Keratinocyte (primary cell): Measurements from ENCODE around the gene AVPR2. TPM values are rescaled to one million over a fixed set of nuclear protein-coding genes. Genes with fewer than 3 reads are reported as not detected.

Source experiments
- DNase-seq: peaks from one replicate; pipeline ENCODE4 v3.0.0-alpha.2; 2011; ENCODE audit warnings: low read depth, missing footprints, low spot score
- FAIRE-seq: peaks from 2 replicates; lab custom pipeline; 2011; peaks lifted over from hg19 to GRCh38; lab: Jason Lieb, UNC
- H2AFZ ChIP-seq: 2 replicates; pipeline ENCODE4 v1.6.0; 2012; ENCODE audit warnings: low read length, control low read depth, inconsistent platforms; ENCODE audit not compliant: control insufficient read depth
- H3K27ac ChIP-seq: 2 replicates; pipeline ENCODE4 v1.5.1; 2011; ENCODE audit warnings: low read length; ENCODE audit not compliant: control insufficient read depth, insufficient read depth
- H3K27me3 ChIP-seq: 3 replicates; pipeline ENCODE4 v1.6.0; 2011; ENCODE audit warnings: low read length; ENCODE audit not compliant: control insufficient read depth, insufficient read depth; ENCODE audit errors: extremely low read depth
- H3K36me3 ChIP-seq, 2 experiments: 2 replicates in 1 of 2; 3 replicates in 1 of 2; pipeline ENCODE4 v1.5.1; 2011; ENCODE audit warnings: low read length in 2 of 2, mild to moderate bottlenecking in 1 of 2; ENCODE audit not compliant: control insufficient read depth in 2 of 2, insufficient read depth in 2 of 2; ENCODE audit errors: extremely low read depth in 1 of 2
- H3K4me1 ChIP-seq: 3 replicates; pipeline ENCODE4 v1.5.1; 2011; ENCODE audit warnings: low read length; ENCODE audit not compliant: control insufficient read depth, insufficient read depth; ENCODE audit errors: extremely low read depth
- H3K4me2 ChIP-seq: 3 replicates; pipeline ENCODE4 v1.6.0; 2011; ENCODE audit warnings: low read depth, low read length; ENCODE audit not compliant: control insufficient read depth, insufficient read depth; ENCODE audit errors: extremely low read depth
- H3K4me3 ChIP-seq, 3 experiments: fragments of 200-600 bp in 1 of 3; sonication (generic) in 1 of 3; 2 replicates in 2 of 3; 3 replicates in 1 of 3; pipeline ENCODE4 v1.5.1; 2011 to 2016; ENCODE audit warnings: low read length in 3 of 3, mild to moderate bottlenecking in 3 of 3, control low read depth in 2 of 3, inconsistent platforms in 1 of 3, low read depth in 1 of 3, mixed read lengths in 1 of 3, mixed run types in 1 of 3, moderate library complexity in 1 of 3; ENCODE audit not compliant: control insufficient read depth in 2 of 3, insufficient read depth in 2 of 3; ENCODE audit errors: extremely low read depth in 1 of 3
- H3K79me2 ChIP-seq: 2 replicates; pipeline ENCODE4 v1.6.0; 2012; ENCODE audit warnings: low read length; ENCODE audit not compliant: control insufficient read depth, insufficient read depth
- H3K9ac ChIP-seq: 3 replicates; pipeline ENCODE4 v1.6.0; 2011; ENCODE audit warnings: low read length; ENCODE audit not compliant: control insufficient read depth, insufficient read depth; ENCODE audit errors: extremely low read depth
- H3K9me1 ChIP-seq: 3 replicates; pipeline ENCODE4 v1.6.0; 2011; ENCODE audit warnings: low read length; ENCODE audit not compliant: control insufficient read depth, insufficient read depth; ENCODE audit errors: extremely low read depth
- H3K9me3 ChIP-seq: 2 replicates; pipeline ENCODE4 v1.5.1; 2012; ENCODE audit warnings: low read depth, low read length; ENCODE audit not compliant: control insufficient read depth
- H4K20me1 ChIP-seq: 3 replicates; pipeline ENCODE4 v1.6.0; 2011; ENCODE audit warnings: low read length; ENCODE audit not compliant: control insufficient read depth, insufficient read depth; ENCODE audit errors: extremely low read depth
- EZH2 ChIP-seq: IDR thresholded peaks from one replicate; pipeline ENCODE4 v1.6.1; 2012; ENCODE audit warnings: inconsistent platforms, mild to moderate bottlenecking, low read length, moderate library complexity
- dilution Hi-C: fragments of 300-500 bp; cut with MboI; formaldehyde crosslinking; loops from one replicate; pipeline ENCODE4 v1.7.0; 2020; ENCODE audit warnings: low sequenced_read_pairs; ENCODE audit not compliant: extremely low pct_ligation_motif_present
- polyA plus RNA-seq, 5 experiments: library from polyadenylated mRNA; depleted of rRNA in 3 of 5; stranded (reverse) in 3 of 5; stranded (forward) in 1 of 5; unstranded in 1 of 5; fragments of >200 nt; gene quantifications; 1 replicate in 1 of 5; 2 replicates in 3 of 5; 3 replicates in 1 of 5; pipeline versions ENCODE4 v1.2.1 to v1.2.3, GENCODE V29; 2011 to 2012; ENCODE audit warnings: missing spikeins in 2 of 5, low read depth in 1 of 5, low replicate concordance in 1 of 5
- TF ChIP-seq, protein P1 (sequence below), 3 experiments: IDR thresholded peaks in 1 of 3; conservative IDR thresholded peaks in 1 of 3; optimal IDR thresholded peaks in 1 of 3; 2 replicates in 2 of 3; 3 replicates in 1 of 3; pipeline versions ENCODE3 to v1.5.1; 2011; ENCODE audit warnings: low read length in 3 of 3, mild to moderate bottlenecking in 3 of 3, moderate library complexity in 2 of 3, control low read depth in 1 of 3, inconsistent platforms in 1 of 3; ENCODE audit not compliant: insufficient read depth in 2 of 3; ENCODE audit errors: extremely low read depth in 1 of 3

The AVPR2 gene
- polyA plus RNA-seq, 1 donor (not counting 4 experiments of a cell fraction or from before 2014, with no cell fraction given) = not detected

DNA sequence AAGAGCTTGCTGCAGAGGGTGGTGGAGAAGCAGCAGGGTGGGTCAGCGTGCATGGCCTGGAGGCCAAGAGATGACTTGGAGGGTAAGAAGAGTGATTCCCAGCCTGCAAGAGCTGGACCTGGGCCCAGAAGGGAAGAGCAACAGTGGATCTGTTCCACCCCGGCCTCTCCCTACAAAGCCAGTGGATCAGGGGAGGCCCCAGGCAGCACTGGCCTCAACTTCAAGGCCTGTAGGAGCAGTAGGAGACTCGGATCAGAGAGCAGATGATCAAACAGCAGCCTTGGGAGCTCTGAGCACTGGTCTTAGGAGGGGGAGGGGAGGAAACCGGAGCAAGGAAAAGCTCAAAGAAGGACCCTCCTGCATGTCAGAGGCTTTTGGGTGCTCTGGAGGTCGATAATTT, 26.1 kb upstream of the AVPR2 start:
- peaks cover 26% of the 10 kb centered on the region for H3K27me3 ChIP-seq
- no peaks in the 10 kb centered on the region for H3K9me1 ChIP-seq
- H3K9ac ChIP-seq = no peak overlapping the region
- H3K9me3 ChIP-seq = no peaks in the 10 kb centered on the region
- TF ChIP-seq, protein P1, sequence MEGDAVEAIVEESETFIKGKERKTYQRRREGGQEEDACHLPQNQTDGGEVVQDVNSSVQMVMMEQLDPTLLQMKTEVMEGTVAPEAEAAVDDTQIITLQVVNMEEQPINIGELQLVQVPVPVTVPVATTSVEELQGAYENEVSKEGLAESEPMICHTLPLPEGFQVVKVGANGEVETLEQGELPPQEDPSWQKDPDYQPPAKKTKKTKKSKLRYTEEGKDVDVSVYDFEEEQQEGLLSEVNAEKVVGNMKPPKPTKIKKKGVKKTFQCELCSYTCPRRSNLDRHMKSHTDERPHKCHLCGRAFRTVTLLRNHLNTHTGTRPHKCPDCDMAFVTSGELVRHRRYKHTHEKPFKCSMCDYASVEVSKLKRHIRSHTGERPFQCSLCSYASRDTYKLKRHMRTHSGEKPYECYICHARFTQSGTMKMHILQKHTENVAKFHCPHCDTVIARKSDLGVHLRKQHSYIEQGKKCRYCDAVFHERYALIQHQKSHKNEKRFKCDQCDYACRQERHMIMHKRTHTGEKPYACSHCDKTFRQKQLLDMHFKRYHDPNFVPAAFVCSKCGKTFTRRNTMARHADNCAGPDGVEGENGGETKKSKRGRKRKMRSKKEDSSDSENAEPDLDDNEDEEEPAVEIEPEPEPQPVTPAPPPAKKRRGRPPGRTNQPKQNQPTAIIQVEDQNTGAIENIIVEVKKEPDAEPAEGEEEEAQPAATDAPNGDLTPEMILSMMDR (optimal IDR thresholded peaks at IDR 0.05 in 1 of 3, IDR thresholded peaks at IDR 0.05 in 1 of 3, conservative IDR thresholded peaks at IDR 0.05 in 1 of 3; ENCODE audit: extremely low read depth in 1 of 3, insufficient read depth in 2 of 3, low read length in 3 of 3) = no peak
- TF ChIP-seq EZH2 = no peak
- FAIRE-seq = no peak
- H3K79me2 ChIP-seq = no peaks in the 10 kb centered on the region
- dilution Hi-C loops = no loop called here
- peaks cover 3% of the 10 kb centered on the region for H3K4me1 ChIP-seq
- no peak overlapping the region for H3K4me3 ChIP-seq
- DNase-seq = no peak
- no peak overlapping the region for H2AFZ ChIP-seq
- no peak overlapping the region for H3K4me2 ChIP-seq
- peaks cover 6% of the 10 kb centered on the region for H4K20me1 ChIP-seq
- peaks cover 0 to 4% of the 10 kb centered on the region in 2 experiments for H3K36me3 ChIP-seq
- H3K27ac ChIP-seq = no peak overlapping the region

DNA sequence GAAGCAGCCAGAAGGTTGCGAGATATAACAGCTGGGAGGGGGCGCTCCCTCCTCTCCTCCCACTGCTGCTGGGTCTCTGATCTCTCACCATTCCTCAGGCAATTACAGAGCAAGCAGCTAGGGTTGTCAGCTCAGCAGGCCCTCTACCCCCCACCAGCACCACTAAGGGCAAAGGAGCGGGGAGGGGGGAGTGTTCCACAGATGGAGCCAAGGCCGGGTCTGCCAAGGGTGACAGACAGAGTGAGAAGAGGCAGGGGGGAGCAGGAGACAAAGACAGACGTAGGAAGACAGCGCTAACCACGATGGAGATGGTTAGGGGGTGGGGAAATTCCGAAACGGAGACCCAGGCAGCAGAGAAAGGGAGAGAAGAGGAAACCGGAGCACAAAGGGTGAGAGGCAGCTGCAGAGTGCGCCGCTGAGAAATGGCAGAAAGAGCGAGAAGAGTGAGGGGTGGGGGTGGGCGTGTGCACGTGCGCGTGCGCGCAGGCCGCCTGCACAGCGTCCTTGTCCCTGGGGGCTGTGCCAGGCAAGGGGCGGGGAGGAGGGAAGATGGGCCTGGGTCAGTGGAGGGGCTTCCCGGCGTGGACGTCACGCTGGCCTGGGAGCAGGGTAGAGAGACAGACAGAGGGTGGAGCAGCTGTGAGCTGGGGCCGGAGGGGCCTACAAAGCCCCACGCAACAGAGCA, 25.4 kb upstream of the AVPR2 start:
- DNase-seq (no peak), FAIRE-seq (no peak)
- TF ChIP-seq, protein P1 (optimal IDR thresholded peaks at IDR 0.05 in 1 of 3, IDR thresholded peaks at IDR 0.05 in 1 of 3, conservative IDR thresholded peaks at IDR 0.05 in 1 of 3; ENCODE audit: extremely low read depth in 1 of 3, insufficient read depth in 2 of 3, low read length in 3 of 3) = no peak
- no peak for TF ChIP-seq EZH2
- Histone ChIP-seq H3K4me2 (no peak overlapping the region), H4K20me1 (peaks cover 6% of the 10 kb centered on the region), H3K9me3 (no peaks in the 10 kb centered on the region), H3K79me2 (no peaks in the 10 kb centered on the region), H3K9me1 (no peaks in the 10 kb centered on the region), H3K27me3 (peaks cover 26% of the 10 kb centered on the region), H3K36me3 (peaks cover 0 to under 1% of the 10 kb centered on the region in 2 experiments), H3K4me3 (no peak overlapping the region), H2AFZ (no peak overlapping the region), H3K4me1 (peaks cover 3% of the 10 kb centered on the region), H3K27ac (no peak overlapping the region), H3K9ac (no peak overlapping the region)
- dilution Hi-C loops = no loop called here
